ENCODE data around the gene QPRT. TPM values are rescaled to one million over a fixed set of nuclear protein-coding genes. Genes with fewer than 3 reads are reported as not detected.

Gene QPRT
- total RNA-seq, 2 donors from 2014 or later: 0.95 to 1.3 TPM

DNA sequence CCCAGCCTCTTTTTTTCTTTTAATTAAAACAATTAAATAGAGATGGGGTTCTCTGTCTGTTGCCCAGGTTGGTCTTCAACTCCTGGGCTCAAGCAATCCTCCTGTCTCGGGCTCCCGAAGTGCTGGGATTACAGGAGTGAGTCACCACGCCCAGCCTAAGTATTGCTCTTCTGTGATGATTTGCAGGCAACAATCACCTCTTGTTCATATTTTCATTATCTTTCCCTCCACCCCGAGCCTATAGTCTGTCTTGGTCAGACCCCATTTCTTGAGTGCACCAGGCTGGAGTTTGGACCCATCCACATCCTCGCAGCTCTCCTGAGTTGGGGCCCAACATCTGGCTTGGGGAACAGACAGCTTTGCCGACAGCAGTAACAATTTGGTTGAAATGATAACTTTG lies 20.3 kb upstream of the QPRT start:
- DNase-seq (ENCODE audit: low spot score): no peak
- H3K27ac ChIP-seq: no peak overlapping the region
- no peaks in the 10 kb centered on the region for H3K27me3 ChIP-seq (replicated peaks; ENCODE audit: insufficient read depth)
- H3K36me3 ChIP-seq: no peaks in the 10 kb centered on the region
- no peak for ATAC-seq (ENCODE audit: insufficient number of reproducible peaks, low FRiP score, low read depth)
- TF ChIP-seq, protein P1, sequence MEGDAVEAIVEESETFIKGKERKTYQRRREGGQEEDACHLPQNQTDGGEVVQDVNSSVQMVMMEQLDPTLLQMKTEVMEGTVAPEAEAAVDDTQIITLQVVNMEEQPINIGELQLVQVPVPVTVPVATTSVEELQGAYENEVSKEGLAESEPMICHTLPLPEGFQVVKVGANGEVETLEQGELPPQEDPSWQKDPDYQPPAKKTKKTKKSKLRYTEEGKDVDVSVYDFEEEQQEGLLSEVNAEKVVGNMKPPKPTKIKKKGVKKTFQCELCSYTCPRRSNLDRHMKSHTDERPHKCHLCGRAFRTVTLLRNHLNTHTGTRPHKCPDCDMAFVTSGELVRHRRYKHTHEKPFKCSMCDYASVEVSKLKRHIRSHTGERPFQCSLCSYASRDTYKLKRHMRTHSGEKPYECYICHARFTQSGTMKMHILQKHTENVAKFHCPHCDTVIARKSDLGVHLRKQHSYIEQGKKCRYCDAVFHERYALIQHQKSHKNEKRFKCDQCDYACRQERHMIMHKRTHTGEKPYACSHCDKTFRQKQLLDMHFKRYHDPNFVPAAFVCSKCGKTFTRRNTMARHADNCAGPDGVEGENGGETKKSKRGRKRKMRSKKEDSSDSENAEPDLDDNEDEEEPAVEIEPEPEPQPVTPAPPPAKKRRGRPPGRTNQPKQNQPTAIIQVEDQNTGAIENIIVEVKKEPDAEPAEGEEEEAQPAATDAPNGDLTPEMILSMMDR (IDR thresholded peaks at IDR 0.05): no peak
- H3K4me3 ChIP-seq: no peak overlapping the region
- no peaks in the 10 kb centered on the region for H3K4me1 ChIP-seq (ENCODE audit: control insufficient read depth in 1 of 2, low read depth in 2 of 2)
- no peaks in the 10 kb centered on the region for H3K9me3 ChIP-seq

DNA sequence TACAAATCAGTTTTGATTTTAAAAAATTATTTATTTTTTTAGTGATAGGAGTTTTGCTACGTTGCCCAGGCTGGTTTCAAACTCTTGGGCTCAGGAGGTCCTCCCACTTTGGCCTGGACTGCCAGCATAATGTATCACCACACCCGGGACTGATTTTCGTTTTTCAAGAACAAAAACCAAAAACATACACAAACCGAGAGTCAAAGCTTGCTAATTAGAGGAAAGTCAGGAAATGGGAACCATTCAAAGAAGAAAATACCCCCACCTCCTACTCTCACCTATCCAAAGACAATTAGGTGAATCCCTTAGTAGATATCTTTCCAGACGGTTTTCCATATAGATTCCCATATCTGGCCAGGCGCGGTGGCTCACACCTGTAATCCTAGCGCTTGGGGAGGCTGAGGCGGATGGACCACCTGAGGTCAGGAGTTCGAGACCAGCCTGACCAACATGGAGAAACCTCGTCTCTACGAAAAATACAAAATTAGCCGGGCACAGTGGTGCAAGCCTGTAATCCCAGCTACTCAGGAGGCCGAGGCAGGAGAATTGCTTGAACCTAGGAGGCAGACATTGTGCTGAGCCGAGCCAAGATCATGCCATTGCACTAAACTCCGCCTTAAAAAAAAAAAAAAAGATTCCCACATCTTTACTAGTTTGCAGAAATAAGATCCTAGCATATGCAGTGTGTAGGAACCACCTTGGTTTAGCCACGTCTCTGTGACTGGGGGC lies 16.8 kb upstream of the QPRT start:
- Histone ChIP-seq H3K27me3 (replicated peaks; ENCODE audit: insufficient read depth) (no peaks in the 10 kb centered on the region), H3K36me3 (no peaks in the 10 kb centered on the region), H3K4me3 (no peak overlapping the region), H3K4me1 (ENCODE audit: control insufficient read depth in 1 of 2, low read depth in 2 of 2) (peaks cover 0 to 11% of the 10 kb centered on the region in 2 donors), H3K27ac (no peak overlapping the region), H3K9me3 (no peaks in the 10 kb centered on the region)
- TF ChIP-seq, protein P1 (IDR thresholded peaks at IDR 0.05): no peak
- ATAC-seq (ENCODE audit: insufficient number of reproducible peaks, low FRiP score, low read depth) (no peak), DNase-seq (ENCODE audit: low spot score) (no peak)

DNA sequence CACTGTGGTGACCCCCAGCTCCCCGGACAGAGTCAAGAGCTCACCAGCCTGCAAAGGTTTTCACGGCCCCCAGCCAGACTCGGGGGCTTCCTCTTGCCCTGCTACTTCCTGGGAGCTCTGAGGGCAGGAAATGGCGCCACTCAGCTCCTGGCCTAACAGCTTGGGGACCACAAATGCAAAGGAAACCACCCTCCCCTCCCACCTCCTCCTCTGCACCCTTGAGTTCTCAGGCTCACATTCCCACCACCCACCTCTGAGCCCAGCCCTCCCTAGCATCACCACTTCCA lies 16.3 kb upstream of the QPRT start:
- no peak overlapping the region for H3K27ac ChIP-seq
- peak overlapping the region; percentile 47 for H3K4me3 ChIP-seq
- ATAC-seq (ENCODE audit: insufficient number of reproducible peaks, low FRiP score, low read depth): no peak
- H3K9me3 ChIP-seq: no peaks in the 10 kb centered on the region
- no peaks in the 10 kb centered on the region for H3K36me3 ChIP-seq
- DNase-seq (ENCODE audit: low spot score): no peak
- TF ChIP-seq, protein P1 (IDR thresholded peaks at IDR 0.05): no peak
- peaks cover 0 to 11% of the 10 kb centered on the region in 2 donors for H3K4me1 ChIP-seq (ENCODE audit: control insufficient read depth in 1 of 2, low read depth in 2 of 2)
- H3K27me3 ChIP-seq (replicated peaks; ENCODE audit: insufficient read depth): no peaks in the 10 kb centered on the region

DNA sequence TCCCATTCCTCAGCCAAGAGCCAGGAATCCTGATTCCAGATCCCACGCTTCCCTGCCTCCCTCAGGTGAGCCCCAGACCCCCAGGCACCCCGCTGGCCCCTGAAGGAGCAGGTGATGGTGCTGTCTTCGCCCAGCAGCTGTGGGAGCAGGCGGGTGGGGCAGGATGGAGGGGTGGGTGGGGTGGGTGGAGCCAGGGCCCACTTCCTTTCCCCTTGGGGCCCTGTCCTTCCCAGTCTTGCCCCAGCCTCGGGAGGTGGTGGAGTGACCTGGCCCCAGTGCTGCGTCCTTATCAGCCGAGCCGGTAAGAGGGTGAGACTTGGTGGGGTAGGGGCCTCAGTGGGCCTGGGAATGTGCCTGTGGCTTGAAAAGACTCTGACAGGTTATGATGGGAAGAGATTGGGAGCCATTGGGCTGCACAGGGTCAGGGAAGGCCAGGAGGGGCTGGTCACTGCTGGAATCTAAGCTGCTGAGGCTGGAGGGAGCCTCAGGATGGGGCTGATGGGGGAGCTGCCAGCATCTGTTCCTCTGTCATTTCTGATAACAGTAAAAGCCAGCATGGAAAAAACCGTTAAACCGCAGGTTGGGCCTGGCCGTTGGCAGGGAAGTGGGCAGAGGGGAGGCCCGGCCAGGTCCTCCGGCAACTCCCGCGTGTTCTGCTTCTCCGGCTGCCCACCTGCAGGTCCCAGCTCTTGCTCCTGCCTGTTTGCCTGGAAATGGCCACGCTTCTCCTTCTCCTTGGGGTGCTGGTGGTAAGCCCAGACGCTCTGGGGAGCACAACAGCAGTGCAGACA lies 15.8 kb upstream of the QPRT start, which contains the start of gene SPN:
Gene SPN, plus strand, starts transcription at position 232 of the 791 bp plus-strand sequence. Its CDS starts 482 bp downstream, at position 714.
- ATAC-seq (ENCODE audit: insufficient number of reproducible peaks, low FRiP score, low read depth): no peak
- DNase-seq (ENCODE audit: low spot score): no peak
- Histone ChIP-seq H3K9me3 (no peaks in the 10 kb centered on the region), H3K4me3 (peak within 1 kb of the TSS; percentile 47), H3K4me1 (ENCODE audit: control insufficient read depth in 1 of 2, low read depth in 2 of 2) (peaks cover 0 to 11% of the 10 kb centered on the region in 2 donors), H3K27me3 (replicated peaks; ENCODE audit: insufficient read depth) (no peaks in the 10 kb centered on the region), H3K36me3 (no peaks in the 10 kb centered on the region), H3K27ac (no peak within 1 kb of the TSS)
- TF ChIP-seq, protein P1 (IDR thresholded peaks at IDR 0.05): no peak

DNA sequence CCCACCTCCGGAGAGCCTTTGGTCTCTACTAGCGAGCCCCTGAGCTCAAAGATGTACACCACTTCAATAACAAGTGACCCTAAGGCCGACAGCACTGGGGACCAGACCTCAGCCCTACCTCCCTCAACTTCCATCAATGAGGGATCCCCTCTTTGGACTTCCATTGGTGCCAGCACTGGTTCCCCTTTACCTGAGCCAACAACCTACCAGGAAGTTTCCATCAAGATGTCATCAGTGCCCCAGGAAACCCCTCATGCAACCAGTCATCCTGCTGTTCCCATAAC lies 15.2 kb upstream of the QPRT start:
- no peaks in the 10 kb centered on the region for H3K9me3 ChIP-seq
- peaks cover 0 to 11% of the 10 kb centered on the region in 2 donors for H3K4me1 ChIP-seq (ENCODE audit: control insufficient read depth in 1 of 2, low read depth in 2 of 2)
- no peaks in the 10 kb centered on the region for H3K36me3 ChIP-seq
- H3K27ac ChIP-seq: no peak overlapping the region
- ATAC-seq (ENCODE audit: insufficient number of reproducible peaks, low FRiP score, low read depth) (no peak), DNase-seq (ENCODE audit: low spot score) (no peak)
- H3K4me3 ChIP-seq: peak overlapping the region; percentile 47
- no peaks in the 10 kb centered on the region for H3K27me3 ChIP-seq (replicated peaks; ENCODE audit: insufficient read depth)
- TF ChIP-seq, protein P1 (IDR thresholded peaks at IDR 0.05): no peak

All from thoracic aorta (tissue), 2 donors.